ENCODE data around the gene TXNL4A.

The TXNL4A gene

DNA sequence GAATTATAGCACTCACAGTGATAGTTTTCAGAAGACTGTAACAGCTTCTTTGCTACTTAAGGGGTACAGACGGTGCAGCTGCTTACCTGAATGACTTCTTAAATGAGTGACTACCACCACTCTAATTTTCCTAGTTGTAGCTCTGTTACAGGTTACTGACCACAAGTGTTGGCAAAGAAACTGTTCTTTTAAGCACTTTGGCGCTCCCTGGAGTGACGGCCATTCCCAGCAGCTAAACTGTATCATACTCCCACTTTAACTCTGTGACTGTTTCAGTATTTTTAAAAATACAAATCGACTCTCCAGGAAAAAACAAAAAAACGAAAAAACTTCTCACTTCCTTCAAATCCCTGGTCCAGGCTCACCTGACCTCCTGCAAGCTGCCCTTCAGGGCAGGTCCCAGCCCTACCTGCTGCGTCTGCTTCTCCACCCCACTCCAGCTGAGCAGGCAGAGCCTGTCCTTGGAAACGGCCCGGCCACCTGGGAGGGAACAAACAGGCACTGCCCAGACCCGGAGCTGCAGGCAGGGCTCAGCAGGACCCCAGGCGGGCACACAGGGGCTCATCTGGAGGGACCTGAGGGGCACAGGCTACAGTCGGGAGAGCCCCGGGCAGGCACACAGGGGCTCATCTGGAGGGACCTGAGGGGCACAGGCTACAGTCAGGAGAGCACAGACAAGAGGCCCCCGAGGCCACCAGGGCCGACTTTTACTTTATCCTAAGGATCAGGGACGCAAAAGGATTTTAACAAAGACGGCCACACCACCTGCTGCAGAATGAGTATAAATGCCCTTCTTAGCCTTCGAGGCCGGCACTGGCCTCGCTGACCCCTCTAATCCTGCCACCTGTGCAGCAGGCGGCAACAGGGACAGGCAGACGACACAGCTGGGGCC is 61.4 kb downstream of the TXNL4A start (continued):
- TF ChIP-seq, protein P1, sequence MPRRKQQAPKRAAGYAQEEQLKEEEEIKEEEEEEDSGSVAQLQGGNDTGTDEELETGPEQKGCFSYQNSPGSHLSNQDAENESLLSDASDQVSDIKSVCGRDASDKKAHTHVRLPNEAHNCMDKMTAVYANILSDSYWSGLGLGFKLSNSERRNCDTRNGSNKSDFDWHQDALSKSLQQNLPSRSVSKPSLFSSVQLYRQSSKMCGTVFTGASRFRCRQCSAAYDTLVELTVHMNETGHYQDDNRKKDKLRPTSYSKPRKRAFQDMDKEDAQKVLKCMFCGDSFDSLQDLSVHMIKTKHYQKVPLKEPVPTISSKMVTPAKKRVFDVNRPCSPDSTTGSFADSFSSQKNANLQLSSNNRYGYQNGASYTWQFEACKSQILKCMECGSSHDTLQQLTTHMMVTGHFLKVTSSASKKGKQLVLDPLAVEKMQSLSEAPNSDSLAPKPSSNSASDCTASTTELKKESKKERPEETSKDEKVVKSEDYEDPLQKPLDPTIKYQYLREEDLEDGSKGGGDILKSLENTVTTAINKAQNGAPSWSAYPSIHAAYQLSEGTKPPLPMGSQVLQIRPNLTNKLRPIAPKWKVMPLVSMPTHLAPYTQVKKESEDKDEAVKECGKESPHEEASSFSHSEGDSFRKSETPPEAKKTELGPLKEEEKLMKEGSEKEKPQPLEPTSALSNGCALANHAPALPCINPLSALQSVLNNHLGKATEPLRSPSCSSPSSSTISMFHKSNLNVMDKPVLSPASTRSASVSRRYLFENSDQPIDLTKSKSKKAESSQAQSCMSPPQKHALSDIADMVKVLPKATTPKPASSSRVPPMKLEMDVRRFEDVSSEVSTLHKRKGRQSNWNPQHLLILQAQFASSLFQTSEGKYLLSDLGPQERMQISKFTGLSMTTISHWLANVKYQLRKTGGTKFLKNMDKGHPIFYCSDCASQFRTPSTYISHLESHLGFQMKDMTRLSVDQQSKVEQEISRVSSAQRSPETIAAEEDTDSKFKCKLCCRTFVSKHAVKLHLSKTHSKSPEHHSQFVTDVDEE (CRISPR knock-in tag; IDR thresholded peaks at IDR 0.05): no peak

DNA sequence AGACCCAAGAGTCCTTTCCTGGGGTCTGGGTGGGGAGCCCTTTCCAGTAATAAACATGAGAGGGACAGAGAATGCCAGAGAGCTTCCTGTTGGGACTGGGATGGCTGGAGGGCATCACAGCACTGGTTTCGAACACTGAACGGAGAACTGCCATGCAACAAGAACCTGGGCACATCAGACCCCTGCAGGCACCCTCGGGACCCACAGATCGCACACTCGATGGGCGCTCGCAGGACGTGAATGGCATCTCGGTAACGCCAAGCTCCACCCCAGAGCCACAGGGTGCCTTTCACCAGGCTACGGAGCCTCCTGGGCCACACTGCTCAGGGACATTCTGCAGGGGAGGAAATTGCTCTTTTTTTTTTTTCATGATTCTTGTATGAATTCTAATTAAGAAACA is 62.1 kb downstream of the TXNL4A start:
- ATAC-seq: no peak
- no peak for TF ChIP-seq TOX (CRISPR knock-in tag; IDR thresholded peaks at IDR 0.05; ENCODE audit: borderline replicate concordance)
- no peak for TF ChIP-seq ZNF565 (CRISPR knock-in tag; conservative IDR thresholded peaks at IDR 0.05; ENCODE audit: low read depth)
- TF ChIP-seq GLIS3 (CRISPR knock-in tag; IDR thresholded peaks at IDR 0.05): no peak
- TF ChIP-seq CSDC2 (CRISPR knock-in tag; IDR thresholded peaks at IDR 0.05): no peak
- TF ChIP-seq ESRRG (CRISPR knock-in tag; IDR thresholded peaks at IDR 0.05): no peak
- TF ChIP-seq OSR1 (CRISPR knock-in tag; IDR thresholded peaks at IDR 0.05): no peak
- TF ChIP-seq ZC3H10 (CRISPR knock-in tag; IDR thresholded peaks at IDR 0.05): no peak
- TF ChIP-seq, protein P2, sequence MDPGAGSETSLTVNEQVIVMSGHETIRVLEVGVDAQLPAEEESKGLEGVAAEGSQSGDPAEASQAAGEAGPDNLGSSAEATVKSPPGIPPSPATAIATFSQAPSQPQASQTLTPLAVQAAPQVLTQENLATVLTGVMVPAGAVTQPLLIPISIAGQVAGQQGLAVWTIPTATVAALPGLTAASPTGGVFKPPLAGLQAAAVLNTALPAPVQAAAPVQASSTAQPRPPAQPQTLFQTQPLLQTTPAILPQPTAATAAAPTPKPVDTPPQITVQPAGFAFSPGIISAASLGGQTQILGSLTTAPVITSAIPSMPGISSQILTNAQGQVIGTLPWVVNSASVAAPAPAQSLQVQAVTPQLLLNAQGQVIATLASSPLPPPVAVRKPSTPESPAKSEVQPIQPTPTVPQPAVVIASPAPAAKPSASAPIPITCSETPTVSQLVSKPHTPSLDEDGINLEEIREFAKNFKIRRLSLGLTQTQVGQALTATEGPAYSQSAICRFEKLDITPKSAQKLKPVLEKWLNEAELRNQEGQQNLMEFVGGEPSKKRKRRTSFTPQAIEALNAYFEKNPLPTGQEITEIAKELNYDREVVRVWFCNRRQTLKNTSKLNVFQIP (CRISPR knock-in tag; IDR thresholded peaks at IDR 0.05; ENCODE audit: borderline replicate concordance, low read depth): no peak
- no peak for TF ChIP-seq TCF4 (CRISPR knock-in tag; IDR thresholded peaks at IDR 0.05; ENCODE audit: borderline replicate concordance)

DNA sequence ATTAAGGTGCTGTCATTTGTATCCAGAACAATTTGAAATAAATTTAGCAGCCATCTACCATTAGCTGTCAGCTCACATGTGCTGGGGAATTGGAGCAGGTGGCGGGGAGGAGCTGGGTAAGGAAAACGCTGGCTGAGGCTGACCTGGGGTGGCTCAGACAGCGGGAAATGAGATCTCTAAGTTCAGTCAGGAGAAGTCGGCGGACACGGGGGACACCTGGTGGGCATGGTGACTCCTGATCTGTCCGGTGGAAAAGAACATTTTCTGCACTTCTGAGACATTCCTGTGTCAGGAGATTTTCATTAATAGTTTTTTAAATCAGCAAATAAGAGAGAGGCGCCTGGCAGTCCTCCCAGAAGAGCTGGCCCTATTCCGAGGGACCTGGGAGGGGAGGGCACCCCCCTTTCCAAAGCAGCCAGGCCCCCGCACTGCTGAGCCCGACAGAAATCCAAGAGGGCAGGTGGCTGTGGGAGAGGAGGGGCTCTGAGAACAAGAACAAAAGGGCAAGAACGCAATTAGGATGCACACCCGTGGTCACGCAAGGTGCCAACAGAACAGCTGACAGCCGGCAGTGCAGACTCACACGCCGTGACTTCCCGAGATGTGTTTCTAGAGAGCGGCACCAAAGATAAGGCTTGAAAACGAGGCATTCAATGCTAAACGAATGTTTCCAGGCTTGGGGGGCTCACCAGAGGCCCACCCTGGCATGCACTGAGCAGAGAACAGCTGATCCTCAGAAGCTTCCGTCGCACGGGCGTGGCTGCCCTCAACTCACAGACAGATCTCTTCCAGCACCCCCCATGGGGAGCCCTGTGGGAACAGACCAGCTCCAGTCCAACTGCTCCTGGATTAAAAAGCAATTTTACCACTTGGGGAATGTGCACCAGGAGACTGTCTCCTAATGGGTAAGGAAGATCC is 63.3 kb downstream of the TXNL4A start:
- TF ChIP-seq OSR1 (CRISPR knock-in tag; IDR thresholded peaks at IDR 0.05) (no peak), ZFP30 (CRISPR knock-in tag; IDR thresholded peaks at IDR 0.05) (no peak), TOX (CRISPR knock-in tag; IDR thresholded peaks at IDR 0.05; ENCODE audit: borderline replicate concordance) (no peak), ZNF8 (CRISPR knock-in tag; IDR thresholded peaks at IDR 0.05) (no peak), ARNTL (CRISPR knock-in tag; IDR thresholded peaks at IDR 0.05; ENCODE audit: borderline replicate concordance, low read depth) (no peak), RARB (CRISPR knock-in tag; IDR thresholded peaks at IDR 0.05) (no peak)
- TF ChIP-seq, protein P3, sequence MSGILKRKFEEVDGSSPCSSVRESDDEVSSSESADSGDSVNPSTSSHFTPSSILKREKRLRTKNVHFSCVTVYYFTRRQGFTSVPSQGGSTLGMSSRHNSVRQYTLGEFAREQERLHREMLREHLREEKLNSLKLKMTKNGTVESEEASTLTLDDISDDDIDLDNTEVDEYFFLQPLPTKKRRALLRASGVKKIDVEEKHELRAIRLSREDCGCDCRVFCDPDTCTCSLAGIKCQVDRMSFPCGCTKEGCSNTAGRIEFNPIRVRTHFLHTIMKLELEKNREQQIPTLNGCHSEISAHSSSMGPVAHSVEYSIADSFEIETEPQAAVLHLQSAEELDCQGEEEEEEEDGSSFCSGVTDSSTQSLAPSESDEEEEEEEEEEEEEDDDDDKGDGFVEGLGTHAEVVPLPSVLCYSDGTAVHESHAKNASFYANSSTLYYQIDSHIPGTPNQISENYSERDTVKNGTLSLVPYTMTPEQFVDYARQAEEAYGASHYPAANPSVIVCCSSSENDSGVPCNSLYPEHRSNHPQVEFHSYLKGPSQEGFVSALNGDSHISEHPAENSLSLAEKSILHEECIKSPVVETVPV (CRISPR knock-in tag; IDR thresholded peaks at IDR 0.05): no peak
- TF ChIP-seq, protein P1 (CRISPR knock-in tag; IDR thresholded peaks at IDR 0.05): no peak
- no peak for ATAC-seq

DNA sequence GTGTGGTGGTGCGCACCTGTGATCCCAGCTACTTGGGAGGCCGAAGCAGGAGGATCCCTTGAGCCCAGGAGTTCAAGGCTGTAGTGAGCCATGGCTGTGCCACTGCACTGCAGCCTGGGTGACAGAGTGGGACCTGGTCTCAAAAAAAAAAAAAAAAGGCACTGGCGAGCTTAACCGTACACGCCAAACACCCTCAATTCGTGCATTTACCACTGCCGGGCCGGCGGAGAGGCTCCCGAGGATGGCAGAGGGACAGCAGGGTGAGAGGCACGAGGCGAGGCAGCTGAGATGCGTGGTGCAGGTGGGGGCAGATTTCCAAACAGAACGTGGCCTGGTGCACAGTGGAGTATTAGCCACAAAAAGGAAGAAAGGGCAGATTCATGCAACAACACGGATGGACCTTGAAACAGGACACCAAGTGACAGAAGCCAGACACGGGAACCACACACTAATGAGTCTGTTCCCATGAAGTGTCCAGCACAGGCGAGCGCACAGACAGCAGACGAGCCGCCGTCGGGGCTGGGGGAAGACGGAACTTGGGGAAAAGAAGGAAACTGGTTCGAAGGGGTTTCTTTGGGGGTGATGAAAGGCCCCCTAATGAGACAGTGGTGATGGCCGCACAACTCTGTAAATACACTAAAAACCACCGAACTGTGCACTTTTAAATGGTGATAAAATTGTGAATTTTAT is 64.3 kb downstream of the TXNL4A start:
- ATAC-seq: no peak
- TF ChIP-seq, protein P4, sequence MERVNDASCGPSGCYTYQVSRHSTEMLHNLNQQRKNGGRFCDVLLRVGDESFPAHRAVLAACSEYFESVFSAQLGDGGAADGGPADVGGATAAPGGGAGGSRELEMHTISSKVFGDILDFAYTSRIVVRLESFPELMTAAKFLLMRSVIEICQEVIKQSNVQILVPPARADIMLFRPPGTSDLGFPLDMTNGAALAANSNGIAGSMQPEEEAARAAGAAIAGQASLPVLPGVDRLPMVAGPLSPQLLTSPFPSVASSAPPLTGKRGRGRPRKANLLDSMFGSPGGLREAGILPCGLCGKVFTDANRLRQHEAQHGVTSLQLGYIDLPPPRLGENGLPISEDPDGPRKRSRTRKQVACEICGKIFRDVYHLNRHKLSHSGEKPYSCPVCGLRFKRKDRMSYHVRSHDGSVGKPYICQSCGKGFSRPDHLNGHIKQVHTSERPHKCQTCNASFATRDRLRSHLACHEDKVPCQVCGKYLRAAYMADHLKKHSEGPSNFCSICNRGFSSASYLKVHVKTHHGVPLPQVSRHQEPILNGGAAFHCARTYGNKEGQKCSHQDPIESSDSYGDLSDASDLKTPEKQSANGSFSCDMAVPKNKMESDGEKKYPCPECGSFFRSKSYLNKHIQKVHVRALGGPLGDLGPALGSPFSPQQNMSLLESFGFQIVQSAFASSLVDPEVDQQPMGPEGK (CRISPR knock-in tag; IDR thresholded peaks at IDR 0.05; ENCODE audit: borderline replicate concordance): no peak
- TF ChIP-seq ARNTL (CRISPR knock-in tag; IDR thresholded peaks at IDR 0.05; ENCODE audit: borderline replicate concordance, low read depth) (no peak), ZNF565 (CRISPR knock-in tag; conservative IDR thresholded peaks at IDR 0.05; ENCODE audit: low read depth) (no peak), CSDC2 (CRISPR knock-in tag; IDR thresholded peaks at IDR 0.05) (no peak), PPARA (CRISPR knock-in tag; IDR thresholded peaks at IDR 0.05; ENCODE audit: borderline replicate concordance) (no peak), ESRRG (CRISPR knock-in tag; IDR thresholded peaks at IDR 0.05) (no peak), ISL1 (CRISPR knock-in tag; IDR thresholded peaks at IDR 0.05) (no peak), OSR1 (CRISPR knock-in tag; IDR thresholded peaks at IDR 0.05) (no peak), TOX (CRISPR knock-in tag; IDR thresholded peaks at IDR 0.05; ENCODE audit: borderline replicate concordance) (no peak)
